Trophoblast cell (in vitro differentiated cells and primary cell): ENCODE data around the gene EFCAB7.

Experiments used
- DNase-seq, 2 donors: peaks; one replicate each; pipeline ENCODE4 v3.0.0-alpha.2; 2016
- H2AFZ ChIP-seq: 2 replicates; pipeline ENCODE4 v1.6.1; 2013; ENCODE audit warnings: low read length, moderate library complexity, mild to moderate bottlenecking; ENCODE audit not compliant: insufficient read depth, poor library complexity
- H2AK5ac ChIP-seq: 2 replicates; pipeline ENCODE4 v1.6.1; 2013; ENCODE audit warnings: mild to moderate bottlenecking, low read length
- H2BK120ac ChIP-seq: 2 replicates; pipeline ENCODE4 v1.6.1; 2013; ENCODE audit warnings: low read length, mild to moderate bottlenecking, moderate library complexity; ENCODE audit not compliant: insufficient read depth, poor library complexity
- H2BK12ac ChIP-seq: 2 replicates; pipeline ENCODE4 v1.6.1; 2013; ENCODE audit warnings: mild to moderate bottlenecking, low read length, moderate library complexity
- H2BK5ac ChIP-seq: 2 replicates; pipeline ENCODE4 v1.6.1; 2013; ENCODE audit warnings: low read length, low read depth, moderate library complexity, mild to moderate bottlenecking; ENCODE audit not compliant: poor library complexity
- H3K14ac ChIP-seq: 2 replicates; pipeline ENCODE4 v1.6.1; 2013; ENCODE audit warnings: mild to moderate bottlenecking, low read length
- H3K18ac ChIP-seq: 2 replicates; pipeline ENCODE4 v1.6.1; 2013; ENCODE audit warnings: mild to moderate bottlenecking, low read length
- H3K23ac ChIP-seq: 2 replicates; pipeline ENCODE4 v1.6.1; 2013; ENCODE audit warnings: low read length
- H3K27ac ChIP-seq: 2 replicates; pipeline ENCODE4 v1.5.1; 2013; ENCODE audit warnings: low read depth, mild to moderate bottlenecking, inconsistent platforms, low read length, moderate library complexity
- H3K27me3 ChIP-seq: 2 replicates; pipeline ENCODE4 v1.6.1; 2013; ENCODE audit warnings: inconsistent platforms, mild to moderate bottlenecking, low read length, moderate library complexity; ENCODE audit not compliant: insufficient read depth
- H3K36me3 ChIP-seq, 2 experiments: 1 replicate in 1 of 2; 2 replicates in 1 of 2; pipeline ENCODE4 v1.6.1; 2013; ENCODE audit warnings: low read length in 2 of 2, mild to moderate bottlenecking in 2 of 2, moderate library complexity in 1 of 2; ENCODE audit not compliant: insufficient read depth in 2 of 2, control insufficient read depth in 1 of 2
- H3K4ac ChIP-seq: 2 replicates; pipeline ENCODE4 v1.6.1; 2013; ENCODE audit warnings: low read depth, mild to moderate bottlenecking, low read length, moderate library complexity
- H3K4me1 ChIP-seq, 2 experiments: 1 replicate in 1 of 2; 2 replicates in 1 of 2; pipeline ENCODE4 v1.6.1; 2013; ENCODE audit warnings: low read length in 2 of 2, mild to moderate bottlenecking in 2 of 2, moderate library complexity in 1 of 2; ENCODE audit not compliant: insufficient read depth in 2 of 2, control insufficient read depth in 1 of 2
- H3K4me2 ChIP-seq: 2 replicates; pipeline ENCODE4 v1.6.1; 2013; ENCODE audit warnings: inconsistent platforms, mild to moderate bottlenecking, low read length, moderate library complexity
- H3K4me3 ChIP-seq: 2 replicates; pipeline ENCODE4 v1.5.1; 2013; ENCODE audit warnings: mild to moderate bottlenecking, low read depth, low read length, inconsistent platforms
- H3K79me1 ChIP-seq: one replicate; pipeline ENCODE4 v1.6.1; 2013; ENCODE audit warnings: low read length
- H3K79me2 ChIP-seq: 2 replicates; pipeline ENCODE4 v1.6.1; 2013; ENCODE audit warnings: low read length, mild to moderate bottlenecking; ENCODE audit not compliant: control insufficient read depth, insufficient read depth, poor library complexity
- H3K9ac ChIP-seq: 2 replicates; pipeline ENCODE4 v1.6.1; 2013; ENCODE audit warnings: mild to moderate bottlenecking, low read length
- H3K9me3 ChIP-seq: 2 replicates; pipeline ENCODE4 v1.6.1; 2013; ENCODE audit warnings: low read depth, mild to moderate bottlenecking, control low read depth, inconsistent platforms, low read length; ENCODE audit not compliant: insufficient read depth
- H4K12ac ChIP-seq: 2 replicates; pipeline ENCODE4 v1.6.1; 2013; ENCODE audit warnings: low read depth, mild to moderate bottlenecking, low read length, moderate library complexity
- H4K8ac ChIP-seq: 2 replicates; pipeline ENCODE4 v1.6.1; 2013; ENCODE audit warnings: low read depth, mild to moderate bottlenecking, low read length, moderate library complexity
- H4K91ac ChIP-seq: one replicate; pipeline ENCODE4 v1.6.1; 2013; ENCODE audit warnings: low read depth, mild to moderate bottlenecking, low read length, moderate library complexity
- WGBS: extraction: QIAGEN DNeasy Blood & Tissue Kit; methylation state at CpG from one replicate; pipeline ENCODE4 v1.1.7; 2013; ENCODE audit warnings: missing lambda C conversion rate; ENCODE audit not compliant: insufficient read length, insufficient coverage; ENCODE audit errors: extremely low coverage; 5-methylcytosine and 5-hydroxymethylcytosine counted together

EFCAB7 gene

DNA sequence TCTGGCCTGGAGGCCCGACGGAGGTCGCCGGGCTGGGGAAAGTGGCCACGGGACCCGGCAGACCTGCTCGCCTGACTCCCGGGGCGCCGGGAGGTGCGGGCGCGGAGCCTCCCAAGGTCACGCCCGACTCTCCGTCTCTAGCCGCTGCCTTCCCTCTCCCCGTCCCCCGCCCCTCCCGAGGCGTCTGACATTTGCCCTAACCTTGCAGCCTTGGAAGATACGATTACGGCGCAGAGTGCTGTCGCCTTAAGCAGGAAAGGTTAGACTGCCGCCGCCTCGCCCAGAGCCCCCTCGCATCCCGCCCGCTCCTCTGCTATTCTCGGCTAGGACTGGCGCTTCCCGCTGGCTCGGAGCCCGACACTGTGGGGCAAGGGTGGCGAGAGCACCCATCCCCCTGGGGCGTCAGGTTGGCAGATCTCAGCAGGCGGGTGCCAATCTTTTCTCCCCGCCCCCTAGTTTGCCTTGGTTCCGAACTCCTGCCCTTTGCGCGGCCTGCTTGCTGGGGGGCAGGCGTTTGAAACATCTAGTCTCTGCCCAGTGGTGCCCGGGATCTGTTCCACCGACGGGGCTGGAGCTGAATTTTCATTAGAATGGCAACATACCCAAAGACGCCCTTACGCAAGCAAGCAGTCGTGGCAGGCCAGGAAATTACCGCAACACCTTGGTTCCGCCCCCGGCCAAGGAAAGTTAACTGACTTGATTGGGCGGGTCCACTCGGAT is 70.7 kb downstream of the EFCAB7 start:
- Histone ChIP-seq H2BK12ac (no peak overlapping the region), H3K4me3 (peak overlapping the region; percentile 90), H3K79me1 (peaks cover 9% of the 10 kb centered on the region), H3K4me2 (peak overlapping the region; percentile 66), H3K14ac (peak overlapping the region; percentile 29), H3K9ac (peak overlapping the region; percentile 44), H4K91ac (no peak overlapping the region), H2BK5ac (no peak overlapping the region), H2BK120ac (peak overlapping the region; percentile 4), H4K12ac (peak overlapping the region; percentile 50), H2AFZ (peak overlapping the region; percentile 77), H3K36me3 (no peaks in the 10 kb centered on the region), H3K23ac (no peak overlapping the region), H4K8ac (peak overlapping the region; percentile 85), H3K4ac (peak overlapping the region; percentile 7), H3K4me1 (peaks cover 0 to 3% of the 10 kb centered on the region in 2 experiments), H3K27ac (peak overlapping the region; percentile 22), H3K27me3 (no peaks in the 10 kb centered on the region), H3K9me3 (no peaks in the 10 kb centered on the region), H3K18ac (peak overlapping the region; percentile 51), H3K79me2 (no peaks in the 10 kb centered on the region), H2AK5ac (no peak overlapping the region)
- no CpG with 5 or more reads among the region's 55 CpGs for WGBS
- peak; percentile 90 to 96 for DNase-seq

DNA sequence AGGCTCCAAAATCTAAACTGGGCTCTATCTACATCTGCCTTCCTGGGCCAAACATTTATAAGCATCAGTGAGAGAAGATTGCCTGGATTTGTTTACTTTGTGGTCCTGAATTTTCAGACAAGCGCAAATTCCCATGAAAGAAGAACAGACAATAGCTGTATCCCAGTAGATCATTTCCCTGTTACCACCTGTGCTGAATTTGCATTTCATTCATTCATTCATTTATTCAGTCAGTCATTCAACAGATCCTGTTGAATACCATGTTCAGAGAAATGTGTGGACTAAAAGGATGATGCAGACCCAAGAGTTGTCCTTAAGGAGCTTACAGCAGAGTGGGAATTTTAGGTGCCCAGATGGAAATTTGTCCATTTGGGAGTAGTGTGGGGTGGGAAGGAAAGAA is 72.1 kb downstream of the EFCAB7 start:
- no peak overlapping the region for H2BK5ac ChIP-seq
- H3K18ac ChIP-seq: no peak overlapping the region
- H3K36me3 ChIP-seq: no peaks in the 10 kb centered on the region
- no CpG with 5 or more reads among the region's 1 CpG for WGBS
- H3K79me1 ChIP-seq: peaks cover 9% of the 10 kb centered on the region
- H4K12ac ChIP-seq: no peak overlapping the region
- H2AK5ac ChIP-seq: no peak overlapping the region
- H3K9me3 ChIP-seq: no peaks in the 10 kb centered on the region
- no peak overlapping the region for H2AFZ ChIP-seq
- H3K4me3 ChIP-seq: no peak overlapping the region
- no peak overlapping the region for H3K23ac ChIP-seq
- H3K14ac ChIP-seq: no peak overlapping the region
- DNase-seq: no peak
- H3K4me2 ChIP-seq: no peak overlapping the region
- H4K8ac ChIP-seq: no peak overlapping the region
- no peak overlapping the region for H3K27ac ChIP-seq
- H2BK12ac ChIP-seq: no peak overlapping the region
- no peaks in the 10 kb centered on the region for H3K79me2 ChIP-seq
- H3K9ac ChIP-seq: no peak overlapping the region
- no peak overlapping the region for H4K91ac ChIP-seq
- no peak overlapping the region for H2BK120ac ChIP-seq
- no peaks in the 10 kb centered on the region for H3K27me3 ChIP-seq
- H3K4ac ChIP-seq: no peak overlapping the region
- peaks cover 0 to 3% of the 10 kb centered on the region in 2 experiments for H3K4me1 ChIP-seq

DNA sequence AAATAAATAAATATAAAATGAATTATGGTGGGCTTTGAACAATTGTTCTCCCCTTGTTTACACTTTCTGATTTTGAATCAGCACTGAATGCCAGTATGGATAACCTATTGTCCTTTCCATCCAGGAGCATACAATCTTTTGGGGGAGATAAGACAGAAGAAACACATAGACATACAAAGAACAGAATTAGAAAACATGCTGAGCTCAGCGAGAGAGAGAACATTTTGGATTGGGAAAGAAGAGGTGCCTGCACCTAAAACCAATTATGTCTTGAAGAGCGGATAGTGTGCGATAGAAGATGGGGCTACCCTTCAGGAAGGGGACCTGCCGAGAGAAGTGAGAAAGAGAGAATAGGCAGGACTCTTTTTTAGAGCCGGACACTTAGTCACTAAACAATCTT is 76.5 kb downstream of the EFCAB7 start:
- no peak overlapping the region for H3K4ac ChIP-seq
- H2BK12ac ChIP-seq: no peak overlapping the region
- H2BK120ac ChIP-seq: no peak overlapping the region
- H3K27me3 ChIP-seq: no peaks in the 10 kb centered on the region
- H3K79me2 ChIP-seq: no peaks in the 10 kb centered on the region
- H2AFZ ChIP-seq: no peak overlapping the region
- no peak overlapping the region for H4K8ac ChIP-seq
- H3K27ac ChIP-seq: no peak overlapping the region
- no peak overlapping the region for H2AK5ac ChIP-seq
- no peak overlapping the region for H3K18ac ChIP-seq
- no peak overlapping the region for H3K4me3 ChIP-seq
- no peaks in the 10 kb centered on the region for H3K4me1 ChIP-seq
- no peak for DNase-seq
- H4K91ac ChIP-seq: no peak overlapping the region
- H3K9me3 ChIP-seq: no peaks in the 10 kb centered on the region
- no peak overlapping the region for H3K14ac ChIP-seq
- H3K9ac ChIP-seq: no peak overlapping the region
- no CpG with 5 or more reads among the region's 5 CpGs for WGBS
- no peak overlapping the region for H4K12ac ChIP-seq
- no peak overlapping the region for H2BK5ac ChIP-seq
- H3K23ac ChIP-seq: no peak overlapping the region
- H3K79me1 ChIP-seq: no peaks in the 10 kb centered on the region
- H3K36me3 ChIP-seq: no peaks in the 10 kb centered on the region
- H3K4me2 ChIP-seq: no peak overlapping the region

DNA sequence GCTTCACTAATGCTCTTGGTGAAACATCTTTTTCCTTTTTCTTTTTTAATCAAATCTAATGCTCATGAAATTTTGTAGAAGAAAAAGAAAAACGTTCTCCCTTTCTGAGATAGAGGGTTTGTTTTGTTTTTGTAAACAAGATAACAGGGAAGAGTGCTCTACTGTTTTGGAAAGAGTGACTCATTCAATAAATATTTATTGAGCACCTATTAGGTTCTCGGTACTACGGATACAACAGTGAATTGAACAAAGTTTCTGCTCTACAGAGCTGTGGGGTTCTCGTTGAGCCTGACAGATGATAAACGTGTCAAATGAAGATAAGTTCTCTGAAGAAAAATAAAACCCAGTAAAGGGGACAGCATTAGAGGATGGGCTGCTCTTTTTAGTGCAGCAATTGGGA is 76.9 kb downstream of the EFCAB7 start:
- no peak overlapping the region for H3K4me3 ChIP-seq
- H3K4ac ChIP-seq: no peak overlapping the region
- no peak overlapping the region for H2BK5ac ChIP-seq
- no peak overlapping the region for H3K27ac ChIP-seq
- H3K4me2 ChIP-seq: no peak overlapping the region
- no peak overlapping the region for H2AK5ac ChIP-seq
- H3K9me3 ChIP-seq: no peaks in the 10 kb centered on the region
- no peaks in the 10 kb centered on the region for H3K79me1 ChIP-seq
- H3K14ac ChIP-seq: no peak overlapping the region
- H3K79me2 ChIP-seq: no peaks in the 10 kb centered on the region
- H2AFZ ChIP-seq: no peak overlapping the region
- no peak overlapping the region for H3K9ac ChIP-seq
- no peak overlapping the region for H2BK12ac ChIP-seq
- H4K91ac ChIP-seq: no peak overlapping the region
- H3K18ac ChIP-seq: no peak overlapping the region
- no peak overlapping the region for H4K8ac ChIP-seq
- WGBS: no CpG with 5 or more reads among the region's 5 CpGs
- H3K36me3 ChIP-seq: no peaks in the 10 kb centered on the region
- no peak overlapping the region for H2BK120ac ChIP-seq
- H3K23ac ChIP-seq: no peak overlapping the region
- H3K27me3 ChIP-seq: no peaks in the 10 kb centered on the region
- no peak for DNase-seq
- no peak overlapping the region for H4K12ac ChIP-seq
- no peaks in the 10 kb centered on the region for H3K4me1 ChIP-seq
